ENCODE measurements around the gene HDAC4. TPM values are rescaled to one million over a fixed set of nuclear protein-coding genes. Genes with fewer than 3 reads are reported as not detected.
A peak's percentile ranks its signal among the peaks of the same experiment; 100 is the strongest.

The HDAC4 gene
- total and polyA plus RNA-seq, 9 of the 15 experiments (the other 6 are each of a cell fraction or from before 2014, with no cell fraction given): 0.11 to 20.2 (median 4.0) TPM

DNA sequence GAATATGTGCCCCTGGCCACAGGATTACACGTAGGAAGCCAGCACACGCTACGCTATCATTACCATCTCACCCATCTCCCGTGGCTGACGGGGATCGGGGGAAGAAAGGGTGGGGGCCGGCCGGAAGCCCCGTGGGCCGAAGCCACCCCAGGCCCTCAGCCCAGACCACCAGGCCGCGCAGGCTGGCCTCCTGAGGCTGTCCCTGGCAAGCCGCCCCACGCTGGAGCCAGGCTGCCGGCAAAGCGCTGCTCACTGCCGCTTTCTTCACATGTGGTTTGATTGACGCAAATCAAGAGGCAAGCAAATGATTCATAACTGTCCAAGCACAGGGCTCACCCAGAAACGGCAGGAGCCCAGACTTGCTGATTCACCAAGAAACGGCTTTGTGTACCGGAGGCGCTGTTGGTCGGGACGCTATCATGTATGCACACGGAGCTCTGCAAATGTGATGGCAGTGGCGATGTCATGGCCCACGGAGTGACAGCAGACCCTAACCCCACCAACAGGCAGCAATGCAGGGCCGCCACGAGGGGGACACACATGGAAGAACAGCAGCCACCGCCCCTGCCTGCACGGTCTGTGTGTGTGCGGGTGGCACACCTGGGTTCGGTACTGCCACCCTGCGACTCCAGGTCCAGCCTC lies 125.7 kb downstream of the HDAC4 start (continued):
- peak; percentile 39 for TF ChIP-seq REST (IDR thresholded peaks at IDR 0.05; ENCODE audit: borderline replicate concordance)
- TF ChIP-seq REST (CRISPR knock-in tag; IDR thresholded peaks at IDR 0.05; ENCODE audit: low read depth): no peak
- no peak for TF ChIP-seq LARP7 (IDR thresholded peaks at IDR 0.05)
- TF ChIP-seq ZFX (CRISPR knock-in tag; IDR thresholded peaks at IDR 0.05): peak; percentile 83
- TF ChIP-seq ZNF212 (CRISPR knock-in tag; IDR thresholded peaks at IDR 0.05): no peak
- no peak for TF ChIP-seq ZNF282 (CRISPR knock-in tag; IDR thresholded peaks at IDR 0.05)
- TF ChIP-seq ERF (CRISPR knock-in tag; IDR thresholded peaks at IDR 0.05): no peak
- TF ChIP-seq ZSCAN32 (CRISPR knock-in tag; IDR thresholded peaks at IDR 0.05): no peak
- TF ChIP-seq, protein P1, sequence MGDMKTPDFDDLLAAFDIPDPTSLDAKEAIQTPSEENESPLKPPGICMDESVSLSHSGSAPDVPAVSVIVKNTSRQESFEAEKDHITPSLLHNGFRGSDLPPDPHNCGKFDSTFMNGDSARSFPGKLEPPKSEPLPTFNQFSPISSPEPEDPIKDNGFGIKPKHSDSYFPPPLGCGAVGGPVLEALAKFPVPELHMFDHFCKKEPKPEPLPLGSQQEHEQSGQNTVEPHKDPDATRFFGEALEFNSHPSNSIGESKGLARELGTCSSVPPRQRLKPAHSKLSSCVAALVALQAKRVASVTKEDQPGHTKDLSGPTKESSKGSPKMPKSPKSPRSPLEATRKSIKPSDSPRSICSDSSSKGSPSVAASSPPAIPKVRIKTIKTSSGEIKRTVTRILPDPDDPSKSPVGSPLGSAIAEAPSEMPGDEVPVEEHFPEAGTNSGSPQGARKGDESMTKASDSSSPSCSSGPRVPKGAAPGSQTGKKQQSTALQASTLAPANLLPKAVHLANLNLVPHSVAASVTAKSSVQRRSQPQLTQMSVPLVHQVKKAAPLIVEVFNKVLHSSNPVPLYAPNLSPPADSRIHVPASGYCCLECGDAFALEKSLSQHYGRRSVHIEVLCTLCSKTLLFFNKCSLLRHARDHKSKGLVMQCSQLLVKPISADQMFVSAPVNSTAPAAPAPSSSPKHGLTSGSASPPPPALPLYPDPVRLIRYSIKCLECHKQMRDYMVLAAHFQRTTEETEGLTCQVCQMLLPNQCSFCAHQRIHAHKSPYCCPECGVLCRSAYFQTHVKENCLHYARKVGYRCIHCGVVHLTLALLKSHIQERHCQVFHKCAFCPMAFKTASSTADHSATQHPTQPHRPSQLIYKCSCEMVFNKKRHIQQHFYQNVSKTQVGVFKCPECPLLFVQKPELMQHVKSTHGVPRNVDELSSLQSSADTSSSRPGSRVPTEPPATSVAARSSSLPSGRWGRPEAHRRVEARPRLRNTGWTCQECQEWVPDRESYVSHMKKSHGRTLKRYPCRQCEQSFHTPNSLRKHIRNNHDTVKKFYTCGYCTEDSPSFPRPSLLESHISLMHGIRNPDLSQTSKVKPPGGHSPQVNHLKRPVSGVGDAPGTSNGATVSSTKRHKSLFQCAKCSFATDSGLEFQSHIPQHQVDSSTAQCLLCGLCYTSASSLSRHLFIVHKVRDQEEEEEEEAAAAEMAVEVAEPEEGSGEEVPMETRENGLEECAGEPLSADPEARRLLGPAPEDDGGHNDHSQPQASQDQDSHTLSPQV (IDR thresholded peaks at IDR 0.05): peak; percentile 91
- TF ChIP-seq SMAD1 (IDR thresholded peaks at IDR 0.05; ENCODE audit: low read depth, low read length, partially characterized antibody): no peak
- no peak for TF ChIP-seq NCOA4 (IDR thresholded peaks at IDR 0.05; ENCODE audit: partially characterized antibody)
- TF ChIP-seq BDP1 (IDR thresholded peaks at IDR 0.05; ENCODE audit: insufficient read depth, insufficient read length): no peak
- no peak for TF ChIP-seq SMAD2 (IDR thresholded peaks at IDR 0.05; ENCODE audit: low read depth, low read length)
- TF ChIP-seq NUFIP1 (IDR thresholded peaks at IDR 0.05; ENCODE audit: partially characterized antibody): no peak
- 0 out of 2 replicates have a peak, but pooled peaks have one; percentile 11 for TF ChIP-seq L3MBTL2 (IDR thresholded peaks at IDR 0.05)
- peak; percentile 47 for TF ChIP-seq CCNT2 (IDR thresholded peaks at IDR 0.05; ENCODE audit: borderline replicate concordance, extremely low read depth, insufficient read length, low read depth, low read length)
- no peak for TF ChIP-seq ZSCAN29 (IDR thresholded peaks at IDR 0.05)
- no peak for TF ChIP-seq ETV6 (IDR thresholded peaks at IDR 0.05; ENCODE audit: borderline replicate concordance in 1 of 2, low read depth in 2 of 2, low read length in 1 of 2)
- no peak for TF ChIP-seq ETV6 (CRISPR knock-in tag; IDR thresholded peaks at IDR 0.05; ENCODE audit: borderline replicate concordance)
